ENCODE results near the gene LLCFC1.
"Not testable (repeated sequence)": the region's sequence is repeated elsewhere in the genome, so short reads cannot be mapped to it uniquely, and the experiment has no call there.

Gene LLCFC1

GRCh38 chr7:142945001-142945400, 5.7 kb downstream of the LLCFC1 start:
- DNase-seq: no peak

GRCh38 chr7:142948603-142949002, 9.3 kb downstream of the LLCFC1 start:
- DNase-seq: no peak

GRCh38 chr7:142950235-142950634, 11.0 kb downstream of the LLCFC1 start:
- DNase-seq: no peak

DNA sequence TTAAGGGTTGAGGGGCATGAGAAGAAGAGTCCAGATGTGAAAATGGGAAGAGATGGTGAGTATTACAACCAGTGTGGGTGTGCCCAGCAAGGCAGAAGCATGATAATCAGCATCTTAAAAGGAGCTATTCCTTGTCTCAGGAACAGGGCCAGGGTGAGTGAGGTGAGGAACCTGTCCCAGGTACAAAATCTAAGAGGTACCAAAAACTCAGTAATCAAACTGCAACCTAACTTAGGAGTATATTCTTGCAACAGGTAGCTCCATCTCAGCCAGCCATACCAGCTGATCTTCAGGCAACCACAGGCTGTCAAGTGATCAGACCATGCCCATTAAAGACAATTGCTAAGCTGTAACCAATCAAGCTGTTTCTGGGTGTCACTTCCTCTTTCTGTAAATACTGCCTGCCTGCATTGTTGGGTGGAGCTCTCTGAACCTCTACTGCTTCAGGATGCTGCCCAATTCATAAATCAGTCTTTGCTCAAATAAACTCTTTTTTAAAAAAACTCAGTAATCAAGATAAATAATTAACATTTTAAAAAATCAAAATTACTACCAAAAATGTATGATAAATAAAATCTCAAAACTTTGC, 15.5 kb downstream of the LLCFC1 start:
- no peak for DNase-seq

DNA sequence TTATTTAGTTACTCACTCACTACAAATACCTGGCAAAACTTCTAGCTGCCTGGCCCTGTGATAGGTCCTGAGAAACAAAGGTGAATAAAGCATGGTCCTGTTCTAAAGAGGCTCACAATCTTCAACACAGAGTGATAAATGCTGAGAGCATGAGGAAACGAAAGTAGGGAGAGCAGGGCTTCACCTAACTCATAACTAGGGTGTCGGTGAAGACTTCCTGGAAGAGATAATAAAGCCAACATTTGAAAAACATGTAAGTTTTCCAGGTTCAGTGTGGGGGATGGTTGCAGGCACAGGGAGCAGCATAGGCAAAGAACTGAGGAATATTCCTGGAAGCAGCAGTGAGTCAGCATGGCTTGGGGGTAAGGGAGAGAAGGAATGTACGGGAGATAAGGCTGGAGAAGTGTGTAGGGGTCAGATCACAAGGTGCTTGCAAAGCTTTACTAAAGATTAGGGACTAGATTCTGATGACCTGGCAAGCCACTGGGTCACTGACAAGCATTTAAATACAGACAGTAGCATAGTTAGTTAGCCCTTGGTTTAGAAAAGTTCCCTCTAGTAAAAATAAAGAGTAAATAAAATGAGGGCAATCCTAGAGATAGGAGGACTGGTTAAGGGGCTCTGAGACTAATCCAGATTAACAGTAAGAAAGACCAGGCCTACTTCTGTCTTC, 17.8 kb downstream of the LLCFC1 start:
- no peak for DNase-seq

DNA sequence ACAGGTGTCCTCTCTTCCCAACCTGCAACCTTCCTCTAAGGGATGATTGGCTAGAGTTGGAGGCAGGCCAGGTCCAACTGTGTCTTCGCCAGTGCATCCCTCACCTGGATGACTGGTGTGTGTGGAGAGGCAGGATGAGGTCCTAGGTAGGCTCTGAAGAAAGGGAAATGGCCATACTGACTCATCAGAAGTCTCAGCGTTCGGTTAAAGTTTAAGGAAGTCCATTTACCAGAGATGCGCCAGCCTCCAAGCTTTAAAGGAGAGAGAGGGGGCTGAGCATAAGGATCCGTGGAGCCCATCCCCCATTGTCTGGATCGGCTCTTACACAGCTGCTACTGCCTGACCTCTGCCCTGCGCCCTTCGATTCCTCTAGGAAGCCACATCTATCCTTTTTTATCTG, 18.4 kb downstream of the LLCFC1 start:
- DNase-seq: no peak

- DNase-seq: no peak
Observed at GRCh38 chr7:142959202-142959601, 19.9 kb downstream of the LLCFC1 start.

DNA sequence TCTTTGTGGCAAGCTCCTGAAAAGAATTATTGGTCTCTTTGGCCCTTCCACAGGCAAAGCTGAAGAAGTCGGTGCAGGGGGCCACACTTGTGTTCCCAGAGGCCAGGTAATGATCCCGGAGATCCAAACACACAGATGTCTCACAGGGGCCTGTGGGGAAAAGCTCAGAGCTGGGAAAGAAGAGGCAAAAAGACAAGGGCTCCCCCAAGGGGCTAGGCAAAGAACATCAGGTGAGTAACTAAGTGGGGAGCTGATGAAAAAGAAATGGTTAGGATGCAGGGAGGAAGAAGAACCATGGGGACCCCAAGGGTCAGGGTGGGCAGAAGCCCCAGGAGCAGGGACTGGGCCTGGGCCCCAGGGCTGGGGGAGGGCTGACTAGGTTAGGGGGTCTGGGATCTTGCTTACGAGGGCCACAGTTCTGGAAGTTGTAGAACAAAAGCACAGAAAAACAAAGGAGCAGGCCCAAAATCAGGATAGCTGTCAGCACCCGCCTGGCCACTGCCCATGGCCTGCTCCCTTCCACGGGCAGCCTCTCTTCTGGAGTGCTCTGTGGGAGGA, 21.8 kb downstream of the LLCFC1 start:
- no peak for DNase-seq

DNA sequence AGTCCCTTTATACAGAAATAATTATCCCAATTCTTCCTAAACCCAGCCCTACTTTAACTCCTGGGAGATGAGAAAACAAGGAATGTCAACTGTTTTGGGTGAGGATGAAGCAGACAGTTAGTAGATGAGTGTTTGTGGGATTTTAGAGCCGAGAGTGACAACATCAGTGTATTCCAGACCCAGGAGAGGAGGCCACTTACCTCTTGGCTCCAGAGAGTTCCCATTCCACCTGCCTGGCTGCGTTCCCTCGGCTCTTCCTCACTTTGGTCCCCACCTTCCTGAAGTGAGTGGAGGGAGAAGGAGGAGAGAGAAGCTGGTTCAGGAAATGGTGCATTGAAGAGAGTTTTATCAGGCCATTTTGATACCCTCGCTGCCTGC, 22.3 kb downstream of the LLCFC1 start:
- no peak for DNase-seq

DNA sequence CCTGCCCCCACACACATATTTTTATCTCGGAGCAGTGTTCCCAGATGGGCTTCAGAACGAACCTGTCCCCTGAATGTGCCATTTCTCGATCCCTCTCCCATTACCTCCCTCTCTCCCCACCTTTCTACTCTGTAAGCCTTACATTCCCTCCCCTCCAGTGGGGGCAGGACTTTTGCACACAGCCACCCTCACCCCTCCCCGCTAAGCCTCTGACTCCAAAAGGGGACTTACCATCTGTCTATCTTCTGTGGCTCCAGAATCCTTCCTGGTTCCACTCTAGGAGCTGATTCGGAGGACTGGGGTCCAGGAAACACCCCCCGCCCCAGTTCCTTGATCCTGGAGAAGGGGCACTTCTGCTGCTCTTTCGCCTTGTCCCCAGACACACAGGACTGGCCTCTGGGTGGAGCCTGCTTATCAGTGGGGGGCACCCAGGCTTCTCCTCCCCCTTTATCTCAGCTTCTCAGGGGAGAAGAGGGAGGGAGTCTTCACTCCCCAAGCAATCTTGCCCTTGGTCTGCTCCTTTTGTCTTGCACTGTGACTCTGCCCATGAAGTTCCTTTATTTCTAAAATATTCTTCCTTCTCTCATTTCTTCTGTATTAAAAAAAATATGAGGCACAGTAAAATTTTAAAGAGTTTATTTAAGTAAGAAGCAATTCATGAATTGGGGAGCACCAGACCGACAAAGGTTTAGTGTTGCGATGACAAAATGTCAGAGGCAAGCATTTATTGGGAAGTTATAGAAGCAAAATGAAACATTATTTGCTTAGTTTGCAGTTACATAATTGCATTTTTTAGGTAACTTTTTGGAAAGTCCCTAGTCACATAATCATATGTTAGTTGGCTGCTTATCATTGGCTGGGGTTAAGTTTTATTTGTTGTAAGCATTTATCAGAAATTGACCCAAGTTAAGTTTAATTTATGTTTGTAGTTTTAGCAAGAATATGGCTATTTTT, 23.0 kb downstream of the LLCFC1 start, which contains the start of gene KEL:
KEL (minus strand) TSS at position 391 of the 954 bp plus-strand sequence; CDS start at position 234, 157 bp downstream.
- no peak for DNase-seq

DNA sequence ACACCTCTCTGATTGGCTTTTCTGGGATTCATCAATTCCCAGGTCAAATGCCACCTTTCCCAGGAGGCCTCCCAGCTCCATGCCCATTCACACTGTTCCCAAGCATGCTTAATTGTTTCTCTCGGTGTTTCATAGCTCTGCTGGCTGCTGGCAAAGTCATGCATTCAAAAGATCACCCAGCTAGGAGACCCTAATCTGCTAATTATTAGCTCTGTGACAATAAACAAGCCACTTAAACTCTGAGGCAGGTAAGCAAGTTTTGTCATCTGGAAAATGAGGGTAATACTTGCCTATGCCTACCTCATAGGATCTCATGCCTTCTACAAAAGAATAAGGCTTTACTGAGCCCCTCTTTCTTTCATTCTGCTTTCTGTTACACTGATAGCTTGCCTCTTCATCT, 23.7 kb downstream of the LLCFC1 start:
- no peak for DNase-seq

GRCh38 chr7:142963993-142964392, 24.7 kb downstream of the LLCFC1 start:
- DNase-seq: no peak

DNA sequence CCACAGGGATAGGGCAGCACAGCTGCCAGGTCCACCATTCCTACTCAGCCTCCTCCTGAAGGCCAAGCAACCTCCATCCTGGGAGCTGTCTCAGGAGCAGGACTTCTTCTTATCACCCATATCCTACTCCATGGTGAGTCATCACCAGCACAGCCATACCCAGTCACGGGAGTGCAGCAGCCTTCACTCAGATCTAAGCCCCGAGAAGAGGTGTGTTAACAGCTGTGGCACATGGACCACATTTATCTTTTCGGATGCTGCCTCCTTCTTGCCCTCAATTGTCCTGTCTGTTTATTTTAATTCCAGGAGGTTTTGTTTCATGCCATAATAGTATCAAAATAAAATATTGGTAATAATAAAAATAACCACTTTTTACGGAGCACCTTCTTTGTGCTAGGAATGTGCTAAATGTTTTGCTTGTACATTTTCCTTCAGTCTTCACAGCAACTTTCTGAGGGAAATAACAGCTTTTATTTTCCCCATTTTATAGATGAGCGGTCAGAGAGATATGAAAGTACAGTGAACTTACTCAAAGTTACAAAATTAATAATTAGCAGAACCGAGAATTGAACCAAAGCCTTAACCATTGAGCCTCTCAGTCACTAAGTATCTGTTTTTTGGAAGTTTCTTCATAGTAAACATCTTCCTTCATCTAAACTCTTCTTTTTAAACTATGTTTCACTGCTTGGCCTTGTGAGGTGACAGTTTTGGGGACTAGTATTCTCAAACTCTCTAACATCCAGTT, 25.4 kb downstream of the LLCFC1 start:
- no peak for DNase-seq

DNA sequence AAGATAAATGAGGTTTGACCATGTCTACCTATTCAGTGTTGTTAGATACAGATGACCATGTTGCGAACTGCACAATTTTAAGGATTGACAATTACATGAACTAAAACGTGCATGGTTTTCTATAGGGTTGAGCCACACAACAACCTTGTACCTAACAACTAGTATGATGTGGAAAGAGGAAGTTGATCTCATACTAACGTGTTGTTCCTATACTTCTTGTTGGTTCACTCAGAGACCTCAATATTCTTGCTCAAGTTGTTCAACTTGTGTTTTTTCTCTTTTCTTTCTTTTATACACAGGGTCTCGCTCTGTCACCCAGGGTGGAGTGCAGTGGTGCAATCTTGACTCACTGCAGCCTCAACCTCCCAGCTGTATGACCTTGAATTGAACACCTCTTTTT, 28.9 kb downstream of the LLCFC1 start:
- DNase-seq: no peak

GRCh38 chr7:142969183-142969582, 29.9 kb downstream of the LLCFC1 start:
- DNase-seq: no peak

GRCh38 chr7:142974626-142975025, 35.3 kb downstream of the LLCFC1 start:
- peak in 1 of 2 experiments; percentile 23 for DNase-seq

GRCh38 chr7:142978402-142978801, 39.1 kb downstream of the LLCFC1 start:
- DNase-seq: not testable (repeated sequence)

DNA sequence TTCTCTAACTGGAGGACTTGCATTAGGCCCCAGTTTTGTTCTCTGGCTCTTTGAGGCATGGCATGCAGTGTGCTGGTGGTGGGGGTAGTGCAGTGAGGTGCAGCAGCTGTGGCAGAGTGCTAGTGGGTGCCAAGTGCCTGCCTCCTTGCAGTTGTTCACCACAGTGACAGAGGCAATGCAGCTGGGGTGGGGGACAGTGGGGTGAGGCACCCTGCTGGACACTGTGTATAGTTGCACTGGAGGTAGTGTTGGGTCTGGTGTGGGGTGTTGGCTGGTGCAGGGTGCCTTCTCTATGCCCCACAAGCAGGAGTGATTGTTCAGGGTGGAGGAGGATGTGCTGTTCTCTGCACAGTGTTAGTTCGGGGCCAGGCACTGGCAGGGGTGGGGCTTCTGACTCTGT, 44.5 kb downstream of the LLCFC1 start:
- no peak for DNase-seq

DNA sequence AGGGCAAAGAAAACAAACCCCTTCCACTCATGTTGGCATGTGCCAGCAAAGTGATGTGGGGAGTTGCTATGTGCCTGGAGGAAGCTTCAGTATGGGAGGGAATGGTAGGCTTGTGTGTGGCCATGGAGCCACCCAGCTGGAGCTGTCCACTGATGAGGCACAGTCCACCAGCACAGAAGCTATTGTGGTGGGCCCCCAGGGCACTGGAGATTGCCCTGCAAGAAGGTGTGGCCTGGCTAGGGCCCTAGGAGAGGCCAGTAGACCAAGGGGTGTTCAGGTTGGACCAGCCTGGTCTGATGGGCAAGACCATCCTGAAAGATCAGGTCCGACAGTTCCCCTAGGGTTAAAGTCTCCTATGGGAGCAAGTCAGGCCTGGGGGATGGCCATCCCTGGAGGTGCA, 45.0 kb downstream of the LLCFC1 start:
- DNase-seq: no peak

All from activated T-cell treated with anti-CD3 and anti-CD28 coated beads, Interleukin-2, amount 50 U/mL, for 48 hours (primary cell).